IPS DF 19.7 (cell line): Measurements from ENCODE around the gene C3orf33.

Experiments
- DNase-seq: peaks from one replicate; pipeline ENCODE4 v3.0.0-alpha.2; 2013; ENCODE audit warnings: low read depth, low spot score

The C3orf33 gene

DNA sequence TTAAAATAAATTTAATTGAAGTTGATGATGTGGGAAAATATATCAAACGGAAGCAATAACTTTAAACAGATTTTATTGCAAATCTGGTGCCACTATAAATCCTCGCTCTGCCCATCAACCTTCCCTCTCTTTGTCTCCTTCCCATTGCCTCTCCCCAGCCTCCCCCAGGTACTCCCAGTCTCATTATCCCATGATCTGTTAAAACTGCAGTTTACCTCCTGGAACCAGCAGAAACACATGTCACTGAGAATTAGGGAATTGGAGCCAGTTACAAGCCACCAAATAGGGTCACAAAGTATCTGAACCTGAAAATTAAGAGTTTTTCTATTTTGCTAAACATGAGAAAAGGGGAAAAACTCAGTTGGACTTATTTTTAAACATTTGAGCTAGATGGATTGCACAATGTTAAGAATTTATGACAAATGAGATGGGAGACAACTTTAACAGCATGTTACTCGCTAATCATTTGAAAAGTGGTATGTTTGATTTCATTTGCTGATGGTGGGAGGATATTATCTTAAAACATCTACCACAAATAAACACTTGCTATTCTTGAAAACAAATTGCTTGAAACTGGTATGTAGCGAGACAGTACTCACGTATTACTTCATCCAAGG lies 63.6 kb downstream of the C3orf33 start:
- DNase-seq = no peak

DNA sequence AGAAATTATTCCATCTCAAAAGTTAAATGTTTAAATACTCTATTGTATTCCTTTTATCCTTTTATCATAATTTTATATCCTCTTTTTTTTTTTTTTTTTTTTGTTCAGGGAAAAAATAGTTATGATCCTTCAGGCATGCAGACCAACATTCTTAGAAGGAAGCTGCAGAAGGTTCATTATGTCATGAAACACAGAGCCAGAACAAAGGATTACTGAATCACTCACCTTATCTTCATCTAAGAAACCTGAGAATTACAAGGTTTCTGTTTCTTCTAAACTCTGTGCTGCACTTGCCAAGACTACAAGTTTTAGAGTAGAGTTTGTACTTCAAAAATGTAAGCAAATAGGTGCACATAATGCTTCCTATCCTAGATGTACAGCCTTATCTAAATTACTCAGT lies 64.5 kb downstream of the C3orf33 start:
- DNase-seq = no peak

GRCh38 chr3:155741101-155741500 lies 65.0 kb downstream of the C3orf33 start:
- no peak for DNase-seq

DNA sequence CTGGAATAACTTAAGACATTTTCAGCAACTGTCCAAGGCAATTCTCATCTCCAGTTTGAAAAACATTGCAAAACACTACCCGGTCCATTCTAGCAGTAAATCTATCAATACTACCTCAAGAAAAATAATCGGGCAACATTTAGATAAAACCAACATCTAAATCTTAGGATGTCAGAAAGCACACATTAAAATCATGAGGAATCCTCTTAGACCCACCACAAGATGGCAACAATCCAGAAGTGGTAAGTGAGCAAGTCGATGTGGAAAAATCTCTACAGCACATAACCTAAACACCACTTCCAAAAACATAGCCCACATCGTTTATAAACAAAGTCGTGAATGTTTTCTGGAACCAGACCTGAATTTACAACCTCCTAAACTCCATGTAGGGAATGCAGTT lies 66.9 kb downstream of the C3orf33 start:
- DNase-seq = no peak

GRCh38 chr3:155738580-155739076 lies 67.5 kb downstream of the C3orf33 start:
- DNase-seq = no peak

GRCh38 chr3:155737844-155738460 lies 68.1 kb downstream of the C3orf33 start:
- DNase-seq = no peak

- no peak for DNase-seq
These were observed 69.7 kb downstream of the C3orf33 start for GRCh38 chr3:155736381-155736780.

DNA sequence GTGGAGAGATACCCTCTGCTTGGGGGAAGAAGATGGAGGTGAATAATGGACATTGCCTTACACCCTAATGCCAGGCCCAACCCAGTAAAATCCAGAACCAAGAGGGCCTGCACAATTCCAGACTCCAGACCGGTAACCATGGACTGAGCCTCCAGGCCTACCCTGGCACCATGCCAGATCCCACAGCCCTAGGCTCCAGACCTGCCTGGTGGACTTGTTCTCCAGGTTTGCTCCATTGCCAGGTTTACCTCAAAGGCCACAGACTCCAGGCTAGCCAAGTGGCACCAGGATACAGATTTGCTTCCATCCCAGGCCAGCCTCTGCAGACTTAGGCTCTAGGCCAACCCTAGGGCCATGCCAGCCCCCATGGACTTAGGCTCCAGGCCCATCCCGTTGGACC lies 75.2 kb downstream of the C3orf33 start:
- DNase-seq = no peak

DNA sequence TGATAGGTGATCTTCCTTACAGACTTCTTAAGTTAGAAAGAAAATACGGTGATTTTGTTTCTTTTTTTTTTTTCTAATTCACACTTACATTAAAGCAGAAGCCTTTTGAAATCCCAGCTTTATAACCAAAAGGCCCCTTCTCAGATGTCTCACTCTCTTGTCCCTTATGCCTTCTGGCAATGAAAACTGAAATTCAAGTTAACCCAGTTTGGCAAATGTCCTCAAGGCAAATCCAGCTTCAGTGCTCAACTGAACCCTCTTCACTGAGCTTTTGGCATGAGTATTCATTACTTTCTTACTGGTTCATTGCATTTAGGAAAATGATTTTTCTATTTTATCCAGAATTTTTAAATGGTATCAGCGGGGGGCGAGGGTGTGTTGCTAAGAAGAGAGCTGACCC lies 78.2 kb downstream of the C3orf33 start:
- DNase-seq = no peak

GRCh38 chr3:155714295-155714718 lies 91.8 kb downstream of the C3orf33 start:
- peak; percentile 15 for DNase-seq
